Brain microvascular endothelial cell (primary cell): Measurements from ENCODE around the gene LXN.

Experiments
- DNase-seq: peaks from one replicate; pipeline ENCODE4 v3.0.0-alpha.2; 2020
- H3K27ac ChIP-seq: fragments of 250-450 bp; sonication (Bioruptor Pico); 2 replicates; pipeline ENCODE4 v1.5.1; 2020; ENCODE audit warnings: mild to moderate bottlenecking, moderate library complexity
- H3K27me3 ChIP-seq: fragments of 250-450 bp; sonication (Bioruptor Pico); replicated peaks from 2 replicates; pipeline ENCODE4 v1.5.1; 2020; ENCODE audit warnings: mild to moderate bottlenecking
- H3K36me3 ChIP-seq: fragments of 250-450 bp; sonication (Bioruptor Pico); replicated peaks from 2 replicates; pipeline ENCODE4 v1.5.1; 2020; ENCODE audit warnings: mild to moderate bottlenecking
- H3K4me3 ChIP-seq: 2 replicates; pipeline ENCODE4 v1.5.1; 2011; ENCODE audit warnings: low read depth, mild to moderate bottlenecking, control low read depth, low read length, moderate library complexity
- in situ Hi-C: cut with HindIII; loops from 2 replicates; pipeline ENCODE4 v1.10.0; 2017; ENCODE audit warnings: low sequenced_read_pairs, low pct_ligation_motif_present
- TF ChIP-seq, protein P1 (sequence below): IDR thresholded peaks from 2 replicates; pipeline ENCODE4 v1.5.1; 2011; ENCODE audit warnings: low read depth, mild to moderate bottlenecking, moderate library complexity, low read length, control low read depth, inconsistent platforms; ENCODE audit errors: missing control alignments

Gene LXN, protein sequence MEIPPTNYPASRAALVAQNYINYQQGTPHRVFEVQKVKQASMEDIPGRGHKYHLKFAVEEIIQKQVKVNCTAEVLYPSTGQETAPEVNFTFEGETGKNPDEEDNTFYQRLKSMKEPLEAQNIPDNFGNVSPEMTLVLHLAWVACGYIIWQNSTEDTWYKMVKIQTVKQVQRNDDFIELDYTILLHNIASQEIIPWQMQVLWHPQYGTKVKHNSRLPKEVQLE

DNA sequence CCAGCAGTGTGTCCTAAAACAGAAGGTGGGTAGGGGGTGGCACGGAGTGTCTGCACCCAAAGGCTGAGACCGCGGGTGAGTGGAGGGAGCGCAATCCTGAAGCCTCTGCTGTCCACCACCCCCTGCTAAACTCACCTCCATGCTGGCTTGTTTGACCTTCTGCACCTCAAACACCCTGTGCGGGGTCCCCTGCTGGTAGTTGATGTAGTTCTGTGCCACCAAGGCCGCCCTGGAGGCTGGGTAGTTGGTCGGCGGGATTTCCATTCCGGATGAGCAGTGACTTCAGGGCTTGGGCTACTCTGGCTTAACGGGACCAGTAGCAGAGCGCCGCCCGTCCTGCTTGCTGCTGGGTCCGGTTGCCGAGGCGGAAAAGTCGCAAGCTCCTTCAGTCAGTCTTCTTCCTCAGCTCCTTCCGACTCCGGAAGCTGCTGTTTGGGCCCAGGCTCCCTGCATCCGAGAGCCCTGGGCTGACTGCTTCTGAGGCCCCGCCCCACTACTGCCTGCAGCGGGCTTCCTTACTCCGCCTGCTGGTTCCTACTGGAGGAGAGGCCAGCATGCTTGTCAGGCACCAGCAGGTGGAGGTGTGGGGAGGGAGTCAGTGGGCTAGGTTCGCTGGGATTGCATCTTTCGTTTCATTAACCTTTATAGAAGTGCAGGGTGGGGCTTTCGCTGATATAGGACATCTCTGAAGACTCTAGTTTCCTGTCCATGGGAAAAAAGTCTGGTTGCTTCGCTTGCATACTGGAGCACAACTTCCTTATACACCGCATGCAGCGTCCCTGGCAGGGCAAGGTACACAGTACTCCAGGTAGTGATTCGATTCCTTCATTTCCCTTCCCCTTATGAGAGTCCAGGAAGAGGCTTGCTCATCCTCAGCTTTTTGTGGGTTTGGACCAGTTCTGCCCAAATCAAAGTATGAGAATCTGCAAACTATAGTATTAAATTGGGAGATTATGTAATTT, at the start of gene LXN:
TSS of gene LXN (minus strand) at position 434 of the 962 bp plus-strand sequence. CDS start at position 264, 170 bp downstream.
- peak within 1 kb of the TSS; percentile 84 for H3K4me3 ChIP-seq
- in situ Hi-C loops, result no loop called here
- H3K36me3 ChIP-seq, result peaks cover 30% of the 10 kb centered on the region
- peak; percentile 93 for DNase-seq
- TF ChIP-seq, protein P1, sequence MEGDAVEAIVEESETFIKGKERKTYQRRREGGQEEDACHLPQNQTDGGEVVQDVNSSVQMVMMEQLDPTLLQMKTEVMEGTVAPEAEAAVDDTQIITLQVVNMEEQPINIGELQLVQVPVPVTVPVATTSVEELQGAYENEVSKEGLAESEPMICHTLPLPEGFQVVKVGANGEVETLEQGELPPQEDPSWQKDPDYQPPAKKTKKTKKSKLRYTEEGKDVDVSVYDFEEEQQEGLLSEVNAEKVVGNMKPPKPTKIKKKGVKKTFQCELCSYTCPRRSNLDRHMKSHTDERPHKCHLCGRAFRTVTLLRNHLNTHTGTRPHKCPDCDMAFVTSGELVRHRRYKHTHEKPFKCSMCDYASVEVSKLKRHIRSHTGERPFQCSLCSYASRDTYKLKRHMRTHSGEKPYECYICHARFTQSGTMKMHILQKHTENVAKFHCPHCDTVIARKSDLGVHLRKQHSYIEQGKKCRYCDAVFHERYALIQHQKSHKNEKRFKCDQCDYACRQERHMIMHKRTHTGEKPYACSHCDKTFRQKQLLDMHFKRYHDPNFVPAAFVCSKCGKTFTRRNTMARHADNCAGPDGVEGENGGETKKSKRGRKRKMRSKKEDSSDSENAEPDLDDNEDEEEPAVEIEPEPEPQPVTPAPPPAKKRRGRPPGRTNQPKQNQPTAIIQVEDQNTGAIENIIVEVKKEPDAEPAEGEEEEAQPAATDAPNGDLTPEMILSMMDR, result peak; percentile 96
- no peaks in the 10 kb centered on the region for H3K27me3 ChIP-seq
- H3K27ac ChIP-seq, result peak within 1 kb of the TSS; percentile 80

DNA sequence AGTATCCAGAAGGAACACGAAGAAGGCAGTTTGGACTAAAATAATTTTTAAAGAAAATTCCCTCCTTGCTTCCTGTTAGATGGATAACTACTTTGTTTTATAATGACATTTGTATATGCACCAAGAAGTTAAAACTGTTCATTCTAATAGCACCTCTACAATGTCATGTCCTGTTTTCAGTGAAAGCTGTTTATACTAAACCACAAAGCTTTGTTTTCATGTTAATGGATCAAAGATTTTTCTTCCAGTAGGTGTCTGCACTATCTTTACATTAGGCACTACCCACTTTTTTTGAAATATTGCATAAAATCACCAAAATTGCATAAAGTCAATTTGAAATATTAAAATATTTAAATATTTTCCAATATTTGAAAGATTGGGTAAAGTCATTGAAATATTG, 49.7 kb upstream of the LXN start:
- in situ Hi-C loops, result no loop called here
- DNase-seq, result no peak
- H3K36me3 ChIP-seq, result no peaks in the 10 kb centered on the region
- peak overlapping the region; percentile 93 for H3K27ac ChIP-seq
- no peaks in the 10 kb centered on the region for H3K27me3 ChIP-seq
- no peak overlapping the region for H3K4me3 ChIP-seq
- TF ChIP-seq, protein P1, result no peak

DNA sequence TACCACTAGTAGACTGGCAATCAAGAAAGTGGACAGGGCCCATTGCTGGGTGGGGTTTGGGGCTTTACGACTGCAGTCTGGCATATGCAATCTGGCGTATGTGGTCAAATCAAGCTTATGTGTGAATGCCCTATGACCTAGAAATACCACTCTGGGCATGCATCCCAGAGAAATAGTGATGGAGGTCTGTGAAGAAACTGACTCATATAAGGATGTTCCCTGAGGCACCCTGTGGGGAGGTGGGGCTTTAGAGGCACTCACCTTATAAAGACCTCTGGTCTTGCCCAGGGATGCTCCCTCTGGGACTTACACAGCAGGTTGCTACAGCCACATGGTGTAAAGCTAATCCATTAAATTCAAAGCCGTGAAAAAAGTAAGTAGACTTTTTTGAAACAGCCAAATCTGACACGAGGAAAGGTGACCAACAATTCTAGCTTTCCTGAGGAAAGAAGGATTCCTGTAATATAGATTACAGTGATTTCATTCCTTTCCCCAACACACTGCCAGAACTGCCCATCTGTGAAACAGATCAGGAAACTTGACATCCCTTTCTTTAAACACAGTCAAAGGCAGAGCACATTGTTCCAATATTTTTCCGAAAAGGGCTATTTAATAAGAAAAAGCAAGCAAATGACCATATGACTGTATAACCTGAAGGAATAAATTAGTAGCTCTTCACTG, 46.2 kb upstream of the LXN start:
- TF ChIP-seq, protein P1, result no peak
- peak; percentile 95 for DNase-seq
- Histone ChIP-seq H3K27me3 (no peaks in the 10 kb centered on the region), H3K4me3 (no peak overlapping the region), H3K27ac (peak overlapping the region; percentile 60), H3K36me3 (no peaks in the 10 kb centered on the region)
- in situ Hi-C loops, result no loop called here

DNA sequence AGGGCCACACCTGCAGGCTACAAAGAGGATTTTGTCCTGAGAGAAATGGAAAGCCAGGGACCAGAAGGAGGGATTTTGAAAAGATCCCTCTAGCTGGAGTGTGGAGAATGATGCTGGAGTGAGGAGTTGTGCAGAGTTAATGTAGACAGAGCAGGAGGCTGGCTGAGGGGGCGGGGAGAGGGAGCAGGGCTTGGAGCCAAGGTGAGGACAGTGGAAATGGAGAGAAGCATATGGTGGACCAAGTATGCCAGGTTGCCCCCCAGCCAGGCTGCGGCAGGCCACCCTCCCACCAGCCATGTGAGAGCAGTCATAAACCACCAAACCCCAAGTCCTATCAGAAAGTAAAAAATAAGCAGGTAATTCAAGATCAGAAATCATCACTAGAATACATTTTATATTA, 45.1 kb upstream of the LXN start:
- Histone ChIP-seq H3K27me3 (no peaks in the 10 kb centered on the region), H3K4me3 (no peak overlapping the region), H3K27ac (peak overlapping the region; percentile 71), H3K36me3 (no peaks in the 10 kb centered on the region)
- no peak for DNase-seq
- in situ Hi-C loops, result no loop called here
- TF ChIP-seq, protein P1, result no peak

DNA sequence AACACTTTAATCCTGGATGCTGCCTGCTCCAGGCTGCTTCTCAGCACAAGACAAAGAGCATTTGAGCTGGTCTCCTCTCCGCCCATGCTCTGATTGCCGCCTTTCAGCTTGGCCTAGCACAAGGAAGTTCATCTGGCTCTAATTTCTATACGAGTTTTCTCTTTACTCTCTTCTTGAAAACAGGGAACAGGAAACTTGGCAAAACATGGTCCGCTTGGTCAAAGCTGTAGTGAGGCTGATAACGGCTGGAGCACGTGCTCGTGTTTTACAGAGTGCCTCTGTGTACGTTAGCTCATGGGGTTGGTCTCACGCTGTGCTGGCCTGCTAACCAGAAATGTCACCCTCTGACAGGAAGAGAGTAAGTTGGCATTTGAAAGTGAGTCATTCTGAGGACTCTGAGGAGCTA, 40.6 kb upstream of the LXN start:
- Histone ChIP-seq H3K27me3 (no peaks in the 10 kb centered on the region), H3K4me3 (no peak overlapping the region), H3K27ac (peak overlapping the region; percentile 93), H3K36me3 (peaks cover 2% of the 10 kb centered on the region)
- in situ Hi-C loops, result no loop called here
- TF ChIP-seq, protein P1, result no peak
- peak; percentile 83 for DNase-seq
